K562 (cell line): ENCODE measurements around the gene MPL. TPM values are rescaled to one million over a fixed set of nuclear protein-coding genes. Genes with fewer than 3 reads are reported as not detected.

ENCODE experiments used
- EP400 ChIP-seq: fragments of 450-650 bp; IDR thresholded peaks from 2 replicates; pipeline ENCODE4 v1.6.1; 2017; ENCODE audit warnings: antibody characterized with exemption, mild to moderate bottlenecking, moderate library complexity
- FOXJ2 ChIP-seq: fragments of 200-800 bp; sonication (Bioruptor generic); IDR thresholded peaks from 2 replicates; pipeline ENCODE4 v1.6.1; 2016; ENCODE audit warnings: missing genetic modification characterization, missing compliant biosample characterization
- FUS ChIP-seq: fragments of 200-400 bp; formaldehyde crosslinking; optimal IDR thresholded peaks from 2 replicates; pipeline ENCODE3; 2017; ENCODE audit warnings: low read depth, low read length
- HDAC8 ChIP-seq: fragments of 450-650 bp; IDR thresholded peaks from 2 replicates; pipeline ENCODE4 v1.6.1; 2016; ENCODE audit warnings: mild to moderate bottlenecking, missing genetic modification characterization, moderate library complexity, missing compliant biosample characterization
- HDGF ChIP-seq: fragments of 450-650 bp; IDR thresholded peaks from 2 replicates; pipeline ENCODE4 v1.6.1; 2016
- NBN ChIP-seq: fragments of 450-650 bp; IDR thresholded peaks from 2 replicates; pipeline ENCODE4 v1.6.1; 2016; ENCODE audit warnings: low read depth, mild to moderate bottlenecking
- PML ChIP-seq: IDR thresholded peaks from 2 replicates; pipeline ENCODE4 v1.6.1; 2012; ENCODE audit warnings: low read length, inconsistent platforms
- POLR2AphosphoS5 ChIP-seq: IDR thresholded peaks from 2 replicates; pipeline ENCODE4 v1.6.1; 2011; ENCODE audit warnings: mild to moderate bottlenecking, low read depth, low read length, moderate library complexity; ENCODE audit not compliant: control insufficient read depth, insufficient read depth
- SREBF2 ChIP-seq: sonication (generic); formaldehyde crosslinking; IDR thresholded peaks from 2 replicates; pipeline ENCODE4 v1.4.0; 2020; ENCODE audit warnings: mild to moderate bottlenecking, missing genetic modification reagents
- SRSF9 ChIP-seq: fragments of 200-400 bp; formaldehyde crosslinking; IDR thresholded peaks from 2 replicates; pipeline ENCODE4 v1.6.1; 2017; ENCODE audit warnings: low read depth, low read length, borderline replicate concordance
- ZNF175 ChIP-seq: fragments of 200-800 bp; sonication (Bioruptor generic); IDR thresholded peaks from 2 replicates; pipeline ENCODE4 v1.6.1; 2016; ENCODE audit warnings: low read depth, mild to moderate bottlenecking, missing genetic modification characterization, missing compliant biosample characterization
- ZNF561 ChIP-seq: fragments of 450-650 bp; formaldehyde crosslinking; conservative IDR thresholded peaks from 2 replicates; pipeline ENCODE4 v1.4.0; 2020; ENCODE audit warnings: mild to moderate bottlenecking, moderate library complexity
- polyA plus RNA-seq, 8 experiments: library from polyadenylated mRNA; depleted of rRNA in 4 of 8; stranded (reverse) in 5 of 8; unstranded in 3 of 8; fragments of >200 nt; fragmentation: Nextera tagmentation in 2 of 8; fragmentation: Illumina TruSeq in 1 of 8; extraction: Ambion mirVana in 2 of 8; extraction: Trizol in 1 of 8; gene quantifications; 2 replicates each; pipeline versions ENCODE4 v1.2.1 to v1.2.3, GENCODE V29; 2011 to 2014; ENCODE audit warnings: inconsistent platforms in 1 of 8, missing spikeins in 1 of 8
- total RNA-seq, 7 experiments: library from RNA; depleted of rRNA in 6 of 7; stranded (reverse); fragments of >200 nt in 6 of 7; fragmentation: Illumina TruSeq in 2 of 7; extraction: Trizol in 2 of 7; gene quantifications; 2 replicates each; pipeline versions ENCODE4 v1.2.1 to v1.2.3, GENCODE V29; 2011 to 2021; ENCODE audit warnings: low replicate concordance in 1 of 7
- TF ChIP-seq, protein P1 (sequence below): fragments of 250-450 bp; sonication (Bioruptor Pico); IDR thresholded peaks from 2 replicates; pipeline ENCODE4 v1.8.0; 2021; ENCODE audit warnings: moderate library complexity, mild to moderate bottlenecking, inconsistent platforms
- TF ChIP-seq, protein P2 (sequence below): sonication (generic); formaldehyde crosslinking; IDR thresholded peaks from 2 replicates; pipeline ENCODE4 v1.8.1; 2022; ENCODE audit warnings: missing genetic modification reagents
- TF ChIP-seq, protein P3 (sequence below): IDR thresholded peaks from 2 replicates; pipeline ENCODE4 v1.6.1; 2016; ENCODE audit warnings: missing genetic modification characterization, missing compliant biosample characterization
- TF ChIP-seq, protein P4 (sequence below): sonication (generic); IDR thresholded peaks from 2 replicates; pipeline ENCODE4 v1.6.1; 2016
- TF ChIP-seq, protein P5 (sequence below), 2 experiments: fragments of 250-450 bp in 1 of 2; fragments of 450-650 bp in 1 of 2; sonication (Bioruptor Pico) in 1 of 2; IDR thresholded peaks; 2 replicates each; pipeline versions ENCODE4 v1.6.1 to v1.8.0; 2016 to 2021; ENCODE audit warnings: mild to moderate bottlenecking in 2 of 2, moderate library complexity in 2 of 2, missing compliant biosample characterization in 1 of 2, missing genetic modification characterization in 1 of 2
- TF ChIP-seq, protein P6 (sequence below): sonication (generic); formaldehyde crosslinking; IDR thresholded peaks from 2 replicates; pipeline ENCODE4 v1.8.1; 2023; ENCODE audit warnings: mild to moderate bottlenecking, missing genetic modification reagents

The MPL gene
- total and polyA plus RNA-seq, 9 of the 15 experiments (the other 6 are each of a cell fraction or from before 2014, with no cell fraction given): not detected

DNA sequence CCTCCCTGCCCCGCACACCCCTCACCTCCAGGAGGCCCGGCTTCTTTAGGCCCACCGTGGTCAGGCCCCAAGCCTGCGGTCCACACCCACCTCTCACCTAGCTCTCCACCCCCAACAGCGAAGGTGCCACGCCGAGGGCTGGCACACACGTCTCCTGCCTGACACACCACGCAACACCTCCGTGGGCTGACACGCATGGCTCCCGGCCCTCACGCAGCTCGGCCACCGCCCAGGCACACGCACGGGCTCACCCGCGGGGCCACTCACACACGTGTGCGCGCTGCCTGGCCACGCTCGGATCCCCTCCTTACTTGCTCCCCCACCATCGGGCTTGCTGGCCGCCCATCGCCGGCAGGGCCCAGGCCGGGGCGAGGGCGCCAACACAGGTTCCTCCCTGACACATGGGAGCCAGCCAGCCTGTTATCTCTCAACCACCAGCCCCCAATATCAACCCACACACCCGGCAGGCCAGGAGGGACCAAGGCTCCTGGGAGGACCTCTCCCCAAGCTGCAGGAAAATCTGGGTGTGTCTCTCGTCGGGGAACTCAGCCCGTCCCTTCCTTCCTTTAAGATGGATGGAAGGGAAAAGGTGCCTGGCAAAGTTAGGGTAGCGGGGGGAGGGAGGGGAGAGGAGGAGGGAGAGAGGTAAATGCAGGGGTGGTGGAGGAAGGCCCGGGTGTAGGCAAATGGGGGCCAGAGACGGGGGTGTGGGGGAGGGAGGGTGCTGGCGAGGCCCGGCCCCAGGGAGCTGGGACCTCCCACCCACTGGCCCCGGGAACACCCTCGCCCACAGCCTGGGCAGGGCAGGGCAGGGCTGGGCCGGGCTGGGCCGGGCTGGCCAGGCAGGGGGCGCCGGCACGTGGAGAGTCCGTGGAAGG, 29.6 kb downstream of the MPL start (continued):
- TF ChIP-seq FOXJ2: no peak
- peak; percentile 78; the same call in 1 of the 2 replicates for TF ChIP-seq POLR2AphosphoS5
- no peak for TF ChIP-seq NBN
- no peak for TF ChIP-seq FUS
- TF ChIP-seq, protein P1, sequence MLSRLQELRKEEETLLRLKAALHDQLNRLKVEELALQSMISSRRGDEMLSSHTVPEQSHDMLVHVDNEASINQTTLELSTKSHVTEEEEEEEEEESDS (CRISPR knock-in tag): no peak
- no peak; the same call in 1 of the 2 replicates for TF ChIP-seq HDGF
- TF ChIP-seq, protein P2, sequence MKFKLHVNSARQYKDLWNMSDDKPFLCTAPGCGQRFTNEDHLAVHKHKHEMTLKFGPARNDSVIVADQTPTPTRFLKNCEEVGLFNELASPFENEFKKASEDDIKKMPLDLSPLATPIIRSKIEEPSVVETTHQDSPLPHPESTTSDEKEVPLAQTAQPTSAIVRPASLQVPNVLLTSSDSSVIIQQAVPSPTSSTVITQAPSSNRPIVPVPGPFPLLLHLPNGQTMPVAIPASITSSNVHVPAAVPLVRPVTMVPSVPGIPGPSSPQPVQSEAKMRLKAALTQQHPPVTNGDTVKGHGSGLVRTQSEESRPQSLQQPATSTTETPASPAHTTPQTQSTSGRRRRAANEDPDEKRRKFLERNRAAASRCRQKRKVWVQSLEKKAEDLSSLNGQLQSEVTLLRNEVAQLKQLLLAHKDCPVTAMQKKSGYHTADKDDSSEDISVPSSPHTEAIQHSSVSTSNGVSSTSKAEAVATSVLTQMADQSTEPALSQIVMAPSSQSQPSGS (CRISPR knock-in tag): no peak
- no peak for TF ChIP-seq ZNF175 (CRISPR knock-in tag)
- TF ChIP-seq, protein P3, sequence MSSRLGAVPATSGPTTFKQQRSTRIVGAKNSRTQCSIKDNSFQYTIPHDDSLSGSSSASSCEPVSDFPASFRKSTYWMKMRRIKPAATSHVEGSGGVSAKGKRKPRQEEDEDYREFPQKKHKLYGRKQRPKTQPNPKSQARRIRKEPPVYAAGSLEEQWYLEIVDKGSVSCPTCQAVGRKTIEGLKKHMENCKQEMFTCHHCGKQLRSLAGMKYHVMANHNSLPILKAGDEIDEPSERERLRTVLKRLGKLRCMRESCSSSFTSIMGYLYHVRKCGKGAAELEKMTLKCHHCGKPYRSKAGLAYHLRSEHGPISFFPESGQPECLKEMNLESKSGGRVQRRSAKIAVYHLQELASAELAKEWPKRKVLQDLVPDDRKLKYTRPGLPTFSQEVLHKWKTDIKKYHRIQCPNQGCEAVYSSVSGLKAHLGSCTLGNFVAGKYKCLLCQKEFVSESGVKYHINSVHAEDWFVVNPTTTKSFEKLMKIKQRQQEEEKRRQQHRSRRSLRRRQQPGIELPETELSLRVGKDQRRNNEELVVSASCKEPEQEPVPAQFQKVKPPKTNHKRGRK (tag): no peak
- peak; percentile 59; the same call in 1 of the 2 replicates for TF ChIP-seq EP400
- TF ChIP-seq, protein P4, sequence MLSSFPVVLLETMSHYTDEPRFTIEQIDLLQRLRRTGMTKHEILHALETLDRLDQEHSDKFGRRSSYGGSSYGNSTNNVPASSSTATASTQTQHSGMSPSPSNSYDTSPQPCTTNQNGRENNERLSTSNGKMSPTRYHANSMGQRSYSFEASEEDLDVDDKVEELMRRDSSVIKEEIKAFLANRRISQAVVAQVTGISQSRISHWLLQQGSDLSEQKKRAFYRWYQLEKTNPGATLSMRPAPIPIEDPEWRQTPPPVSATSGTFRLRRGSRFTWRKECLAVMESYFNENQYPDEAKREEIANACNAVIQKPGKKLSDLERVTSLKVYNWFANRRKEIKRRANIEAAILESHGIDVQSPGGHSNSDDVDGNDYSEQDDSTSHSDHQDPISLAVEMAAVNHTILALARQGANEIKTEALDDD: no peak
- no peak for TF ChIP-seq SRSF9
- TF ChIP-seq ZNF561: no peak
- no peak for TF ChIP-seq SREBF2 (CRISPR knock-in tag)
- TF ChIP-seq, protein P5, sequence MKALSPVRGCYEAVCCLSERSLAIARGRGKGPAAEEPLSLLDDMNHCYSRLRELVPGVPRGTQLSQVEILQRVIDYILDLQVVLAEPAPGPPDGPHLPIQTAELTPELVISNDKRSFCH (CRISPR knock-in tag; IDR thresholded peaks at IDR 0.05): no peak
- TF ChIP-seq, protein P5 (tag; IDR thresholded peaks at IDR 0.05): no peak
- no peak for TF ChIP-seq PML
- no peak for TF ChIP-seq HDAC8 (tag)
- TF ChIP-seq, protein P6, sequence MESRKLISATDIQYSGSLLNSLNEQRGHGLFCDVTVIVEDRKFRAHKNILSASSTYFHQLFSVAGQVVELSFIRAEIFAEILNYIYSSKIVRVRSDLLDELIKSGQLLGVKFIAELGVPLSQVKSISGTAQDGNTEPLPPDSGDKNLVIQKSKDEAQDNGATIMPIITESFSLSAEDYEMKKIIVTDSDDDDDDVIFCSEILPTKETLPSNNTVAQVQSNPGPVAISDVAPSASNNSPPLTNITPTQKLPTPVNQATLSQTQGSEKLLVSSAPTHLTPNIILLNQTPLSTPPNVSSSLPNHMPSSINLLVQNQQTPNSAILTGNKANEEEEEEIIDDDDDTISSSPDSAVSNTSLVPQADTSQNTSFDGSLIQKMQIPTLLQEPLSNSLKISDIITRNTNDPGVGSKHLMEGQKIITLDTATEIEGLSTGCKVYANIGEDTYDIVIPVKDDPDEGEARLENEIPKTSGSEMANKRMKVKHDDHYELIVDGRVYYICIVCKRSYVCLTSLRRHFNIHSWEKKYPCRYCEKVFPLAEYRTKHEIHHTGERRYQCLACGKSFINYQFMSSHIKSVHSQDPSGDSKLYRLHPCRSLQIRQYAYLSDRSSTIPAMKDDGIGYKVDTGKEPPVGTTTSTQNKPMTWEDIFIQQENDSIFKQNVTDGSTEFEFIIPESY (CRISPR knock-in tag): no peak
